CD4-positive, alpha-beta T cell treated with Interleukin-4 for 1 hour (primary cell): ENCODE results near the gene RNF126.
"Not testable (repeated sequence)": the region's sequence is repeated elsewhere in the genome, so short reads cannot be mapped to it uniquely, and the experiment has no call there.

Experiments
- DNase-seq, 2 donors: peaks; one replicate each; pipeline ENCODE4 v3.0.0-alpha.2; 2020 to 2022

Gene RNF126

DNA sequence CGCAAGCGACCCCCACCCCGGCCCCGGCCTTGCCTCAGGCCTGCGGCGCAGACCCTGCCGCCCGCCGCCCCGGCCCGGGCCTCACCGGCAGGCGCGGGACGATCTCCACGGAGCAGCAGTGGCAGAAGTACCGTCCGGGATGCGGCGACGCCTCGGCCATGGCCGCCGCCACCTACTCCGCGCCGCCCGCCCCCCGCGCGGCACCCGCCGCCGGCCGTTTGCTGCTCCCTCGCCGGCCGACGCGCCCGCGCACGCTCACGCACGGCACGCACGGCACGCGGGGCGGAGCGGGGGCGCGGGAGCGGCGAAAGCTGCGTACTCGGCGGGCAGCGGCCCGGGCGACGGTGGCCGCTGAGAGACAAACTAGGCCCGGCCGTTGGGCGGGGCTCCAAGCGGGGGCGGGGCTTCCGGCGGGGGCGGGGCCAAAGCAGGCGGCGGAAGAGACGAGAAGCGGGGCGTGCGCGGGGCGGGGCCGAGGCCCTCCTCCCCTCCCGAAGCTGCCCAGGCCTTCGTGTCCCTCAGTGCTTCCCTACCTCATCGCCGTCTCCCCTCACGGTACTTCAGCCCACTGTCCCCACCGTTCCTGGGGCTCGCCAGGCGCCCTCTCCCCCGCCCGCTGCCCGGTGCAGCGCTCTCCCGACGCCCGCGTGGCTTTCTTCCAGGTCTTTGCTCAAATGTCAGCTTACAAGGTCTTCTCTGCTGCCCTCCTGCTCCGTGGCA lies at the start of gene RNF126:
Gene RNF126, minus strand, starts transcription at position 253 of the 720 bp plus-strand sequence. Its CDS starts 93 bp downstream, at position 160.
- DNase-seq, result peak; percentile 93 to 95

GRCh38 chr19:711254-711653 lies 48.2 kb upstream of the RNF126 start:
- no peak for DNase-seq

- DNase-seq, result no peak
Measured at GRCh38 chr19:710767-711166, 47.8 kb upstream of the RNF126 start.

- no peak for DNase-seq
Measured at GRCh38 chr19:709965-710571, 47.1 kb upstream of the RNF126 start.

GRCh38 chr19:709196-709964 lies 46.4 kb upstream of the RNF126 start:
- no peak for DNase-seq

GRCh38 chr19:708154-709143 lies 45.4 kb upstream of the RNF126 start, which contains the start of gene PALM:
Gene PALM, plus strand, starts transcription at chr19:708935. Its CDS starts 212 bp downstream, at chr19:709147.
- no peak for DNase-seq

DNA sequence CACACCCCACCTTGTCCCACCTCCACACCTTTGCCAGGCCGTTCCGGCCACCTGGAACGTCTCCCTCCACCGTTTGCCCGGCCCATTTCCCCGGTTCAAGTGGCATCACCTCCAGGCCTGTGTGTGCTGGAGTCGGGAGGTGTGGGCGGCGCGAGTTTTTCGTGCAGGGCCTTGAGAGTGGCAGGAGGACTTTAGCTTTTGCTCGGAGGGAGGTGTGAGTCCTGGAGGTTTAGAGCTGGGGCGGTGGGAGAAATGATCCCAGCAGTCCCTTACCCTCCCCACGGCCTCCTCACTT lies 41.4 kb upstream of the RNF126 start:
- no peak for DNase-seq

- peak; percentile 64 to 80 for DNase-seq
Measured at GRCh38 chr19:703651-704446, 40.8 kb upstream of the RNF126 start.

GRCh38 chr19:703329-703650 lies 40.3 kb upstream of the RNF126 start:
- no peak for DNase-seq

DNA sequence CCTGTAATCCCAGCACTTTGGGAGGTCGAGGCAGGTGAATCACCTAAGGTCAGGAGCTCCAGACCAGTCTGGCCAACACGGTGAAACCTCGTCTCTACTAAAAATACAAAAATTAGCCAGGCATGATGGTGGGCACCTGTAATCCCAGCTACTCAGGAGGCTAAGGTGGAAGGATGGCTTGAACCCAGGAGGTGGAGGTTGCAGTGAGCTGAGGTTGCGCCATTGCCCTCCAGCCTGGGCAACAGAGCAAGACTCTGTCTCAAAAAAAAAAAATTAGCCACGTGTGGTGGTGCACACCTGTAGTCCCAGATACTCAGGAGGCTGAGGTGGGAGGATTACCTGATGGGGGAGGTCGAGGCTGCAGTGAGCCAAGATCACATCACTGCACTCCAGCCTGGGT lies 39.8 kb upstream of the RNF126 start:
- not testable (repeated sequence) for DNase-seq

GRCh38 chr19:699885-700284 lies 36.9 kb upstream of the RNF126 start:
- DNase-seq, result not testable (repeated sequence)

DNA sequence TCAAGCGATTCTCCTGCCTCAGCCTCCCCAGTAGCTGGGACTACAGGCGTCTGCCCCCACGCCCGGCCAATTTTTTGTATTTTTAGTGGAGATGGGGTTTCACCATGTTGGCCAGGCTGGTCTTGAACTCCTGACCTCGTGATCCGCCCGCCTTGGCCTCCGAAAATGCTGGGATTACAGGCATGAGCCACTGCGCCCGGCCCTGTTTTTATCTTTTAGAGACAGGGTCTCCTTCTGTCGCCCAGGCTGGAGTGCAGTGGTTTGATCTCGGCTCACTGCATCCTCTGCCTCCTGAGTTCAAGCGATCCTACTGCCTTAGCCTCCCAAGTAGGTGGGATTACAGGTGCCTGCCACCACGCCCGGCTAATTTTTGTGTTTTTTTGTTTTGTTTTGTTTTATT lies 35.5 kb upstream of the RNF126 start:
- not testable (repeated sequence) for DNase-seq

DNA sequence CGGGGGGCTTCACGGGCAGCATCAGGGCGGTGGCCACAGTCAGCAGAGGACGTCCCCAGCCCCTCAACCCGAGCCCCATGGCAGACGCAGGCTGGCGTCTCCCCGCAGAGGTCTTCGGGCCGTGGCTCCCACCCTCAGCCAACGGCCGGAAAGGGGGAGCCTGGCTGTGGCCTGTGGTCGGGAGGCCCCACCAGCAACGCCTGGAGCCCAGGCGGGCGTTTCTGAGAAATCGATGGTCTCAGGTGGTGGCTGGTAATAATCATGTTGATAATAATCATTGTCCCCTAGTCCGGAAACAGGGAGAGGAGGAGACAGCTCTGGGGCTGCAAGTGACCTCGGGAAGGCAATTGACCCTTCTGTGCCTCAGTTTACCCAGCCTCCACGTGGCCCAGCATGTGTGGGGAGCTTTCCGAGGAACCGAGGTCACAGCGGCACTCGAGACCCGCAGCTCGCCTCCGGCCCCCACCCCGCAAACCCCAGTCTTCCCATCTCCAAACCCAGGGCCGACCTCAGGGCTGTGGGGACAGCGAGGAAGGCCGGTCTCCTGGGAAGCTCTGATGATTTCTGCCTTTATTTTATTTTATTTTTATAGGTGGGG lies 32.4 kb upstream of the RNF126 start, which contains the start of gene PRSS57:
Gene PRSS57, minus strand, starts transcription at position 101 of the 598 bp plus-strand sequence. Its CDS starts 22 bp downstream, at position 79.
- DNase-seq, result no peak

GRCh38 chr19:694481-695351 lies 31.7 kb upstream of the RNF126 start:
- DNase-seq, result no peak

- DNase-seq, result no peak
Measured at GRCh38 chr19:690203-690602, 27.2 kb upstream of the RNF126 start.

- DNase-seq, result no peak
Measured at GRCh38 chr19:688992-689391, 26.0 kb upstream of the RNF126 start.

GRCh38 chr19:688214-688613 lies 25.2 kb upstream of the RNF126 start:
- no peak for DNase-seq

- DNase-seq, result no peak
Measured at GRCh38 chr19:687569-688166, 24.7 kb upstream of the RNF126 start.

DNA sequence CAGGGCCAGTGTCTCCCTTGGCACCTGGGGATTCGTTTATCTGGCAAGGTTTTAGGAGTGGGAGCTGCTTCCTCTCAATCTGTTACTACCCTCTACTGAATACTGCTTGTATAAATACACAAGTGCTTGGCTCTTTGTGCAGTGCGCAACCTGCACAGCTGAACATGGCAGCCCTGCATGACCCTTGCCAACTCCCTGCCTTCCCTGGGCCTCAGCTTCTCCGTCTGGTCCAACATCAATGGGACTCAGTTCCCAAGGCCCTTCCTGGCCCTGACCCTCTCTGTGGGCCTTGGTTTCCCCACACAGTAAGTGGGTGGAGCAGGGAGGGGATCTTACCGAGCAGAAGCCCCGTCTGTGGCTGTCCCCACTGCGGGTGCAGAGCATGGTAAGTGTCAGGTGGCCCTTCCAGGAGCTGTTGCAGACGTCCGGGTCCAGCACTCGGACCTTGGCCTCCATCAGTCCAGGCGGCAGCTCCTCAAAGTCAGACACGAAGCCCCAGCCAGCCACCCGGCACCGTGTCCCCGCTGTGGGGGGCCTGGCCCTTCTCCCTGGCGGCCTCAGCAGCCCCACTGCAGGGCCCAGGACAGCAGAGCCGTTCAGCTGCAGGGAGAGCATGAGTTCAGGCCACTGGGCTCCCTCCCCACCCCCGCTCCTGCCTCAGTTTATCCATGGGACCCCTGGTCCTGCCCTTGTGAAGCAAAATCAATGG lies 23.7 kb upstream of the RNF126 start:
- DNase-seq, result no peak
